ENCODE measurements around the gene A4GALT. TPM values are rescaled to one million over a fixed set of nuclear protein-coding genes. Genes with fewer than 3 reads are reported as not detected.

The A4GALT gene
- total RNA-seq, 1 experiment from 2014 or later: 22.1 TPM

GRCh38 chr22:42708417-42708816, 12.3 kb downstream of the A4GALT start (continued):
- TF ChIP-seq USF1 (CRISPR knock-in tag; IDR thresholded peaks at IDR 0.05) (no peak), ERG (CRISPR knock-in tag; IDR thresholded peaks at IDR 0.05) (no peak), JAZF1 (CRISPR knock-in tag; IDR thresholded peaks at IDR 0.05) (no peak), ATF1 (CRISPR knock-in tag; IDR thresholded peaks at IDR 0.05) (no peak), ZNF425 (CRISPR knock-in tag; conservative IDR thresholded peaks at IDR 0.05) (no peak)

- Mint-ChIP-seq H3K27me3 (ENCODE audit: low read depth) (no peaks in the 10 kb centered on the region), H3K36me3 (peaks cover 5% of the 10 kb centered on the region), H3K27ac (no peak overlapping the region), H3K4me3 (no peak overlapping the region), H3K4me1 (peaks cover 4% of the 10 kb centered on the region), H3K9me3 (peaks cover 13% of the 10 kb centered on the region)
- POLR2A ChIA-PET: no interaction called here
- CTCF ChIA-PET: interaction anchor here (0.6 kb wide), 1 partner anchor 166 kb away, joined by 3 read pairs; no protein-coding TSS in a partner anchor
- TF ChIP-seq ERG (CRISPR knock-in tag; IDR thresholded peaks at IDR 0.05): no peak
- ATAC-seq (no peak), DNase-seq (ENCODE audit: low spot score) (no peak)
Measured at GRCh38 chr22:42707496-42707895, 13.2 kb downstream of the A4GALT start.

- Mint-ChIP-seq H3K9me3 (peaks cover 3% of the 10 kb centered on the region; the same call in 1 of the 2 replicates), H3K27ac (no peak overlapping the region), H3K36me3 (no peaks in the 10 kb centered on the region), H3K4me3 (no peak overlapping the region), H3K4me1 (peaks cover 6% of the 10 kb centered on the region), H3K27me3 (ENCODE audit: low read depth) (no peaks in the 10 kb centered on the region)
- ATAC-seq (no peak), DNase-seq (ENCODE audit: low spot score) (no peak)
- ChIA-PET POLR2A (no interaction called here), CTCF (interaction anchor here (0.7 kb wide), 1 partner anchor 83 kb away, joined by 3 read pairs; no protein-coding TSS in a partner anchor)
- no peak for TF ChIP-seq SP1 (CRISPR knock-in tag; conservative IDR thresholded peaks at IDR 0.05)
- no peak for TF ChIP-seq FOXP4 (CRISPR knock-in tag; IDR thresholded peaks at IDR 0.05)
Measured at GRCh38 chr22:42704896-42705295, 15.8 kb downstream of the A4GALT start.

GRCh38 chr22:42702675-42703074, 18.0 kb downstream of the A4GALT start:
- no peaks in the 10 kb centered on the region for H3K9me3 Mint-ChIP-seq
- H3K4me3 Mint-ChIP-seq: no peak overlapping the region
- DNase-seq (ENCODE audit: low spot score) (no peak), ATAC-seq (peak; percentile 38)
- H3K27me3 Mint-ChIP-seq (ENCODE audit: low read depth): no peaks in the 10 kb centered on the region; the same call in 1 of the 2 replicates
- H3K27ac Mint-ChIP-seq: no peak overlapping the region; the same call in 1 of the 2 replicates
- no peaks in the 10 kb centered on the region for H3K36me3 Mint-ChIP-seq
- no peak for TF ChIP-seq HMGA2 (CRISPR knock-in tag; IDR thresholded peaks at IDR 0.05)
- no peak for TF ChIP-seq MYBL2 (CRISPR knock-in tag; IDR thresholded peaks at IDR 0.05)
- TF ChIP-seq SMAD3 (CRISPR knock-in tag; IDR thresholded peaks at IDR 0.05; ENCODE audit: borderline replicate concordance): no peak
- TF ChIP-seq ZNF317 (CRISPR knock-in tag; IDR thresholded peaks at IDR 0.05; ENCODE audit: borderline replicate concordance, low read depth): no peak
- POLR2A ChIA-PET: no interaction called here
- CTCF ChIA-PET: no interaction called here
- peaks cover 27% of the 10 kb centered on the region for H3K4me1 Mint-ChIP-seq

Measured in WTC11 (cell line).